BE2C (cell line): ENCODE results near the gene SLC44A5.
"Not testable (repeated sequence)": the region's sequence is repeated elsewhere in the genome, so short reads cannot be mapped to it uniquely, and the experiment has no call there.

Experiments used
- DNase-seq: peaks from one replicate; pipeline ENCODE4 v3.0.0-alpha.2; 2020
- H3K27me3 ChIP-seq: fragments of 250-450 bp; sonication (Bioruptor Pico); 2 replicates; pipeline ENCODE4 v1.5.1; 2020; ENCODE audit warnings: mild to moderate bottlenecking
- H3K36me3 ChIP-seq: fragments of 250-450 bp; sonication (Bioruptor Pico); 2 replicates; pipeline ENCODE4 v1.5.1; 2020; ENCODE audit warnings: mild to moderate bottlenecking
- H3K4me1 ChIP-seq: fragments of 250-450 bp; sonication (Bioruptor Pico); 2 replicates; pipeline ENCODE4 v1.5.1; 2020
- H3K4me3 ChIP-seq: 2 replicates; pipeline ENCODE4 v1.5.1; 2011; ENCODE audit warnings: low read depth, low read length
- H3K9me3 ChIP-seq: fragments of 250-450 bp; sonication (Bioruptor Pico); 2 replicates; pipeline ENCODE4 v1.5.1; 2020
- TF ChIP-seq, protein P1 (sequence below): IDR thresholded peaks from 2 replicates; pipeline ENCODE4 v1.5.1; 2012; ENCODE audit warnings: mild to moderate bottlenecking, low read depth, low read length

The SLC44A5 gene

DNA sequence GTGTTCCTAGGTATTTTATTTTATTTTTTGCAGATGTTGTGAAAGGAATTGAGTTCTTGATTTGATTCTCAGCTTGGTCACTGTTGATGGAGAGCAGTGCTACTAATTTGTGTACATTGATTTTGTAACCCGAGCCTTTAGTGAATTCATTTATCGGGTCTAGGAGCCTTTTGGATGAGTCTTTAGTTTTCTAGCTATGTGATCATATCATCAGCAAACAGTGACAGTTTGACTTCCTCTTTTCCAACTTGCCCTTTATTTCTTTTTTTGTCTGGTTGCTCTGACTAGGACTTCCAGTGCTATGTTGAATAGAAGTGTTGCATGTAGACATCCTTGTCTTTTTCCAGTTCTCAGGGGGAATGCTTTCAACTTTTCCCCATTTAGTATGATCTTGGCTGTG, 337.8 kb downstream of the SLC44A5 start:
- Histone ChIP-seq H3K36me3 (no peaks in the 10 kb centered on the region), H3K4me3 (no peak overlapping the region), H3K27me3 (no peaks in the 10 kb centered on the region), H3K9me3 (no peaks in the 10 kb centered on the region), H3K4me1 (no peaks in the 10 kb centered on the region)
- DNase-seq = no peak
- TF ChIP-seq, protein P1, sequence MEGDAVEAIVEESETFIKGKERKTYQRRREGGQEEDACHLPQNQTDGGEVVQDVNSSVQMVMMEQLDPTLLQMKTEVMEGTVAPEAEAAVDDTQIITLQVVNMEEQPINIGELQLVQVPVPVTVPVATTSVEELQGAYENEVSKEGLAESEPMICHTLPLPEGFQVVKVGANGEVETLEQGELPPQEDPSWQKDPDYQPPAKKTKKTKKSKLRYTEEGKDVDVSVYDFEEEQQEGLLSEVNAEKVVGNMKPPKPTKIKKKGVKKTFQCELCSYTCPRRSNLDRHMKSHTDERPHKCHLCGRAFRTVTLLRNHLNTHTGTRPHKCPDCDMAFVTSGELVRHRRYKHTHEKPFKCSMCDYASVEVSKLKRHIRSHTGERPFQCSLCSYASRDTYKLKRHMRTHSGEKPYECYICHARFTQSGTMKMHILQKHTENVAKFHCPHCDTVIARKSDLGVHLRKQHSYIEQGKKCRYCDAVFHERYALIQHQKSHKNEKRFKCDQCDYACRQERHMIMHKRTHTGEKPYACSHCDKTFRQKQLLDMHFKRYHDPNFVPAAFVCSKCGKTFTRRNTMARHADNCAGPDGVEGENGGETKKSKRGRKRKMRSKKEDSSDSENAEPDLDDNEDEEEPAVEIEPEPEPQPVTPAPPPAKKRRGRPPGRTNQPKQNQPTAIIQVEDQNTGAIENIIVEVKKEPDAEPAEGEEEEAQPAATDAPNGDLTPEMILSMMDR = no peak

DNA sequence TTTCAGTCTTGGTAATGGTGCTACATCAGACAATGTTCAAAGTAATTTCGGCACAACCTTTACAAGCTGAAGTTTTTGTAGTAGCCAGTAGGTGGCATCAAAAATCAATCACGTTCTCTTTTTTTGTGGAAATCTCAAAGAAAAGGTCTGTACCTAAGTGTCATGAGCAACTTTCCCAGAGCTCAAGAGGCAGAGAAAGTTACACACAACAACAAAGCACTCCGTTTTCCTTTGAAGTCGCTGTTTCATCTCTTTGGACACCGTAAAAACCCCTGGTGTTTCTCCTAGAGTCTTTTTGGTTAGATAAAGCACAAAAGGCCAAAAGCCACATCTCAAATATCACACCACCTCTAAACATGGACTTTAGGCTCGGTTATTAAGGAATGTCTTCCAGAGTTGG, 345.1 kb downstream of the SLC44A5 start:
- H3K36me3 ChIP-seq = no peaks in the 10 kb centered on the region
- H3K4me3 ChIP-seq = no peak overlapping the region
- no peaks in the 10 kb centered on the region for H3K4me1 ChIP-seq
- TF ChIP-seq, protein P1 = peak; percentile 48
- no peak for DNase-seq
- no peaks in the 10 kb centered on the region for H3K9me3 ChIP-seq
- H3K27me3 ChIP-seq = no peaks in the 10 kb centered on the region

DNA sequence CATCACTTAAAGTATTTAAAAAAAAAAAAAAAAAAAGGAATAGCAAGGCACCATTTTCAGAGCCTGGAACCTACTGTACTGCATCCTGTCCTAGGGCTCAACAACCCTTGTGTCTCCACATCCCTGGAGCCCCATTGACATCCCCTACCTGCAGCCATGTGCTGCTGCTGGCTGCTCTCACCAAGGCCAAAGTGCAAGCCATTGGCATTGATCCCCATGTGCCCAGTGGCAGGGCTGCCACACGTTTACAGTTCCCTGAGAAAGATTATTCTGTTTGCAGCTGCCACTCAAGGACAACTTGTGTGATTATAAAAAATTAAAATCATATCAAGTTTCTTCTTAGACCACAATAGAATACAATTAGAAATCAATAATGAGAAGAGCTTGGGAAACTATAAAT, 346.8 kb downstream of the SLC44A5 start:
- Histone ChIP-seq H3K36me3 (no peaks in the 10 kb centered on the region), H3K27me3 (no peaks in the 10 kb centered on the region), H3K4me1 (no peaks in the 10 kb centered on the region), H3K9me3 (no peaks in the 10 kb centered on the region), H3K4me3 (no peak overlapping the region)
- TF ChIP-seq, protein P1 = no peak
- DNase-seq = no peak

DNA sequence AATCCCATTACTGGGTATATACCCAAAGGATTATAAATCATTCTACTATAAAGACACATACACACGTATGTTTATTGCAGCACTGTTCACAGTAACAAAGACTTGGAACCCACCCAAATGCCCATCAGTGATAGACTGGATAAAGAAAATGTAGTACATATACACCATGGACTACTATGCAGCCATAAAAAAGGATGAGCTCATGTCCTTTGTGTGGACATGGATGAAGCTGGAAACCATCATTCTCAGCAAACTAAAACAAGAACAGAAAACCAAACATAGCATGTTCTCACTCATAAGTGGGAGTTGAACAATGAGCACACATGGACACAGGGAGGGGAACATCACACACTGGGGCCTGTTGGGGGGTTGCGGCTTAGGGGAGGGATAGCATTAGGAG, 347.3 kb downstream of the SLC44A5 start:
- not testable (repeated sequence) for H3K9me3 ChIP-seq, DNase-seq, H3K36me3 ChIP-seq, H3K27me3 ChIP-seq, H3K4me1 ChIP-seq, H3K4me3 ChIP-seq

DNA sequence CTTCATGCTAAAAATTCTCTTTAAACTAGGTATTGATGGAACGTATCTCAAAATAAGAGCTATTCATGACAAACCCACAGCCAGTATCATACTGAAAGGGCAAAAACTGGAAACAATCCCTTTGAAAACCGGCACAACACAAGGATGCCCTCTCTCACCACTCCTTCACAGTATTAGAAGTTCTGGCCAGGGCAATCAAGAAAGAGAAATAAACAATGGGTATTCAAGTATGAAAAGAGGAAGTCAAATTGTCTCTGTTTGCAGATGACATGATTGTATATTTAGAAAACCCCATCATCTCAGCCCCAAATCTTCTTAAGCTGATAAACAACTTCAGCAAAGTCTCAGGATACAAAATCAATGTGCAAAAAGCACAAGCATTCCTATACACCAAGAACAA, 349.0 kb downstream of the SLC44A5 start:
- not testable (repeated sequence) for DNase-seq, H3K4me1 ChIP-seq, H3K9me3 ChIP-seq, H3K4me3 ChIP-seq, H3K27me3 ChIP-seq, H3K36me3 ChIP-seq

DNA sequence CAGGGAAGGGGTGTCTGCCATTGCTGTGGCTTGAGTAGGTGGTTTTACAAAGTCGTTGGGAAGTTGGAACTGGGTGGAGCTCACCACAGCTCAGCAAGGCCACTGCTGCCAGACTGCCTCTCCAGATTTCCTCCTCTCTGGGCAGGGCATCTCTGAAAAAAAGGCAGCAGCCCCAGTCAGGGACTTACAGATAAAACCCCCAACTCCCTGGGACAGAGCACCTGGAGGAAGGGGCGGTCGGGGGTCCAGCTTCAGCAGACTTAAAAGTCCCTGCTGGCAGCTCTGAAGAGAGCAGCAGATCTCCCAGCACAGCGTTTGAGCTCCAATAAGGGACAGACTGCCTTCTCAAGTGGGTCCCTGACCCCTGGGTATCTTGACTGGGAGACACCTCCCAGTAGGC, 352.6 kb downstream of the SLC44A5 start:
- Histone ChIP-seq H3K4me3 (no peak overlapping the region), H3K36me3 (no peaks in the 10 kb centered on the region), H3K9me3 (no peaks in the 10 kb centered on the region), H3K27me3 (no peaks in the 10 kb centered on the region), H3K4me1 (no peaks in the 10 kb centered on the region)
- no peak for DNase-seq
- TF ChIP-seq, protein P1 = no peak

DNA sequence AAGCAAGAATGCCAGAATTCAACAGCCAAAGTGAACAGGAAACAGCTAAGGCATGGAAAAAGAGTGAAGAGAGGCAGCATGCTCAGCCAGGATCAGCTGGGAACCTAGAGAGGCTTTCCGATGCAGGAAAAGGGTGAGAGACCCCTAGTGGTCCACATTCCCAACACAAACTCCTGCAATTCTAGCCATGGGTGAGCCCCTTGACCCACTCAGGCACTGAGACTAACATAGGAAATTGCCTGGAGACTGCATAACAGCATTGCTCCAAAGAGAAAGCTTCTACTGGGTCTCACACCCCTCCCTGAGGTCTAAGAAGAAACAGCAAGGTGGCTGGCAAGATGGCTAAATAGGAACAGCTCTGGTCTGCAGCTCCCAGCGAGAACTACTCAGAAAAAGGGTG, 353.5 kb downstream of the SLC44A5 start:
- TF ChIP-seq, protein P1 = peak; percentile 28; the same call in 1 of the 2 replicates
- Histone ChIP-seq H3K4me3 (no peak overlapping the region), H3K36me3 (no peaks in the 10 kb centered on the region), H3K4me1 (no peaks in the 10 kb centered on the region), H3K9me3 (no peaks in the 10 kb centered on the region), H3K27me3 (no peaks in the 10 kb centered on the region)
- DNase-seq = no peak

DNA sequence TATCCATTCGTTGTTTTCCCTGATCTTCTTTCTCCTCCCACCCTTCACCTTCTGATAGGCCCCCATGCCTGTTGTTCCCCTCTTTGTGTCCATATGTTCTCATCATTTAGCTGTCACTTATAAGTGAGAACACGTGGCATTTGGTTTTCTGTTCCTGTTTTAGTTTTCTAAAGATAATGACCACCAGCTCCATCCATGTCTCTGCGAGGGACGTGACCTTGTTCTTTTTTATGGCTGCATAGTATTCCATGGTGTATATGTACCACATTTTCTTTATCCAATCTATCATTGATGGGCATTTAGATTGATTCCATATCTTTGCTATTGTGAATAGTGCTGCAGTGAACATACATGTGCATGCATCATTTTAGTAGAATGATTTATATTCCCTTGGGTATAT, 360.8 kb downstream of the SLC44A5 start:
- DNase-seq, H3K36me3 ChIP-seq: not testable (repeated sequence)

More for the DNA sequence above, 360.8 kb downstream of the SLC44A5 start:
- H3K27me3 ChIP-seq, H3K9me3 ChIP-seq, H3K4me1 ChIP-seq, H3K4me3 ChIP-seq: not testable (repeated sequence)
